ENCODE measurements around the gene C9.
"Not testable (repeated sequence)": the region's sequence is repeated elsewhere in the genome, so short reads cannot be mapped to it uniquely, and the experiment has no call there.

DNA sequence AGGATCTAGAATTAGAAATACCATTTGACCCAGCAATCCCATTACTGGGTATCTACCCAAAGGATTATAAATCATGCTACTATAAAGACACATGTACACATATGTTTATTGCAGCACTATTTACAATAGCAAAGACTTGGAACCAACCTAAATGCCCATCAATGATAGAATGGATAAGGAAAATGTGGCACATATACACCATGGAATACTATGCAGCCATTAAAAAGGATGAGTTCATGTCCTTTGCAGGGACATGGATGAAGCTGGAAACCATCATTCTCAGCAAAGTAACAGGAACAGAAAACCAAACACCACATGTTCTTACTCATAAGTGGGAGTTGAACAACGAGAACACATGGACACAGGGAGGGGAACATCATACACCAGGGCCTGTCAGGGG, 129.8 kb downstream of the C9 start:
- TF ChIP-seq, protein P1, sequence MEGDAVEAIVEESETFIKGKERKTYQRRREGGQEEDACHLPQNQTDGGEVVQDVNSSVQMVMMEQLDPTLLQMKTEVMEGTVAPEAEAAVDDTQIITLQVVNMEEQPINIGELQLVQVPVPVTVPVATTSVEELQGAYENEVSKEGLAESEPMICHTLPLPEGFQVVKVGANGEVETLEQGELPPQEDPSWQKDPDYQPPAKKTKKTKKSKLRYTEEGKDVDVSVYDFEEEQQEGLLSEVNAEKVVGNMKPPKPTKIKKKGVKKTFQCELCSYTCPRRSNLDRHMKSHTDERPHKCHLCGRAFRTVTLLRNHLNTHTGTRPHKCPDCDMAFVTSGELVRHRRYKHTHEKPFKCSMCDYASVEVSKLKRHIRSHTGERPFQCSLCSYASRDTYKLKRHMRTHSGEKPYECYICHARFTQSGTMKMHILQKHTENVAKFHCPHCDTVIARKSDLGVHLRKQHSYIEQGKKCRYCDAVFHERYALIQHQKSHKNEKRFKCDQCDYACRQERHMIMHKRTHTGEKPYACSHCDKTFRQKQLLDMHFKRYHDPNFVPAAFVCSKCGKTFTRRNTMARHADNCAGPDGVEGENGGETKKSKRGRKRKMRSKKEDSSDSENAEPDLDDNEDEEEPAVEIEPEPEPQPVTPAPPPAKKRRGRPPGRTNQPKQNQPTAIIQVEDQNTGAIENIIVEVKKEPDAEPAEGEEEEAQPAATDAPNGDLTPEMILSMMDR (IDR thresholded peaks at IDR 0.05; ENCODE audit: poor library complexity, severe bottlenecking), result not testable (repeated sequence)
- not testable (repeated sequence) for TF ChIP-seq POLR2AphosphoS5 (IDR thresholded peaks at IDR 0.05); MXI1 (conservative IDR thresholded peaks at IDR 0.05; ENCODE audit: poor library complexity, severe bottlenecking); EP300 (conservative IDR thresholded peaks at IDR 0.05; ENCODE audit: poor library complexity, severe bottlenecking); EZH2 (IDR thresholded peaks at IDR 0.05; ENCODE audit: borderline replicate concordance, insufficient read depth, low read length, poor library complexity, severe bottlenecking); REST (IDR thresholded peaks at IDR 0.05; ENCODE audit: borderline replicate concordance)

Data from neural cell (in vitro differentiated cells).